SK-N-MC (cell line): ENCODE data around the gene LRRTM4.

ENCODE experiments used
- EZH2 ChIP-seq: fragments of 200-600 bp; sonication (generic); IDR thresholded peaks from one replicate; pipeline ENCODE4 v1.6.1; 2017; ENCODE audit warnings: antibody characterized with exemption
- POLR2AphosphoS5 ChIP-seq: IDR thresholded peaks from 2 replicates; pipeline ENCODE4 v1.6.1; 2012; ENCODE audit warnings: mild to moderate bottlenecking, low read depth, low read length, borderline replicate concordance

GRCh38 chr2:77566131-77566530 lies 44.0 kb upstream of the LRRTM4 start:
- TF ChIP-seq POLR2AphosphoS5 (no peak), EZH2 (no peak)
